Endothelial cell of umbilical vein (primary cell): ENCODE results near the gene EPHA4.

Experiments used
- EZH2 ChIP-seq: IDR thresholded peaks from 2 replicates; pipeline ENCODE4 v1.6.1; 2012; ENCODE audit warnings: borderline replicate concordance, low read depth, mild to moderate bottlenecking, moderate library complexity, low read length, inconsistent platforms; ENCODE audit not compliant: severe bottlenecking
- FOS ChIP-seq: IDR thresholded peaks from 2 replicates; pipeline ENCODE4 v1.6.1; 2011; ENCODE audit warnings: mild to moderate bottlenecking, low read length, moderate library complexity, borderline replicate concordance; ENCODE audit not compliant: insufficient read depth
- GATA2 ChIP-seq: IDR thresholded peaks from 2 replicates; pipeline ENCODE4 v1.7.0; 2011; ENCODE audit warnings: low read depth, mild to moderate bottlenecking, moderate library complexity, mixed read lengths, low read length; ENCODE audit not compliant: insufficient read length, insufficient read depth
- JUN ChIP-seq: IDR thresholded peaks from 2 replicates; pipeline ENCODE4 v1.6.1; 2011; ENCODE audit warnings: borderline replicate concordance, low read depth; ENCODE audit not compliant: insufficient read length, insufficient read depth
- MYC ChIP-seq: IDR thresholded peaks from one replicate; pipeline ENCODE4 v1.6.1; 2011; ENCODE audit warnings: mild to moderate bottlenecking, low read depth, low read length
- POLR2A ChIP-seq: IDR thresholded peaks from 2 replicates; pipeline ENCODE4 v1.6.1; 2012; ENCODE audit warnings: low read depth, mild to moderate bottlenecking, control low read depth, low read length
- POLR2AphosphoS5 ChIP-seq: IDR thresholded peaks from 2 replicates; pipeline ENCODE4 v1.6.1; 2012; ENCODE audit warnings: low read depth, mild to moderate bottlenecking, control low read depth, low read length, moderate library complexity; ENCODE audit not compliant: insufficient read depth
- TF ChIP-seq, protein P1 (sequence below), 2 donors: IDR thresholded peaks; 1 replicate in 1 of 2; 2 replicates in 1 of 2; pipeline ENCODE4 v1.5.1; 2011; ENCODE audit warnings: low read length in 2 of 2, mild to moderate bottlenecking in 2 of 2, moderate library complexity in 2 of 2, control low read depth in 1 of 2, inconsistent platforms in 1 of 2, low read depth in 1 of 2; ENCODE audit not compliant: insufficient read depth in 1 of 2; ENCODE audit errors: extremely low read depth in 1 of 2
- TF ChIP-seq, protein P2 (sequence below): IDR thresholded peaks from 2 replicates; pipeline ENCODE4 v1.6.1; 2011; ENCODE audit not compliant: insufficient read depth, insufficient read length

DNA sequence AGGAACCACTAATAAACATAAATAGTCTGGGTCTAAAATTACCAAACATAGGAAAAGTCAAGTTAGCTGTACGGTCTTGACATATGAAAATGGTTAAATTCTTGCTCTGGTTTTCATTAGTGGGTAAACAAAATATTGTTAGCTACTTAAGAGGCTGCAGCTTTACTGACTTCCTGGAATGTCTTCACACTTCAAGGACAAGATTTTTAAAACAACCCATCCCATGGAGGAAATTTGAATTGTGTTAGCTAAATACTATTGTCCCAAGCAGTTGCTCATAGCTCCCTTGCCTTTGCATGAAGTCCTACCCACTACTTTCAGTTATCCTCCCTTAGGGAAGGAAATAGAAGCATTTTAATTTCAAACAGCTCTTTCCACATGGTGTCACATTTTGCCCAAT is 128.5 kb downstream of the EPHA4 start:
- TF ChIP-seq MYC (no peak), POLR2AphosphoS5 (no peak), POLR2A (no peak), FOS (no peak), GATA2 (no peak), EZH2 (no peak), JUN (no peak)
- TF ChIP-seq, protein P1, sequence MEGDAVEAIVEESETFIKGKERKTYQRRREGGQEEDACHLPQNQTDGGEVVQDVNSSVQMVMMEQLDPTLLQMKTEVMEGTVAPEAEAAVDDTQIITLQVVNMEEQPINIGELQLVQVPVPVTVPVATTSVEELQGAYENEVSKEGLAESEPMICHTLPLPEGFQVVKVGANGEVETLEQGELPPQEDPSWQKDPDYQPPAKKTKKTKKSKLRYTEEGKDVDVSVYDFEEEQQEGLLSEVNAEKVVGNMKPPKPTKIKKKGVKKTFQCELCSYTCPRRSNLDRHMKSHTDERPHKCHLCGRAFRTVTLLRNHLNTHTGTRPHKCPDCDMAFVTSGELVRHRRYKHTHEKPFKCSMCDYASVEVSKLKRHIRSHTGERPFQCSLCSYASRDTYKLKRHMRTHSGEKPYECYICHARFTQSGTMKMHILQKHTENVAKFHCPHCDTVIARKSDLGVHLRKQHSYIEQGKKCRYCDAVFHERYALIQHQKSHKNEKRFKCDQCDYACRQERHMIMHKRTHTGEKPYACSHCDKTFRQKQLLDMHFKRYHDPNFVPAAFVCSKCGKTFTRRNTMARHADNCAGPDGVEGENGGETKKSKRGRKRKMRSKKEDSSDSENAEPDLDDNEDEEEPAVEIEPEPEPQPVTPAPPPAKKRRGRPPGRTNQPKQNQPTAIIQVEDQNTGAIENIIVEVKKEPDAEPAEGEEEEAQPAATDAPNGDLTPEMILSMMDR (IDR thresholded peaks at IDR 0.05; ENCODE audit: extremely low read depth in 1 of 2, insufficient read depth in 1 of 2, low read depth in 1 of 2, low read length in 2 of 2): no peak
- TF ChIP-seq, protein P2, sequence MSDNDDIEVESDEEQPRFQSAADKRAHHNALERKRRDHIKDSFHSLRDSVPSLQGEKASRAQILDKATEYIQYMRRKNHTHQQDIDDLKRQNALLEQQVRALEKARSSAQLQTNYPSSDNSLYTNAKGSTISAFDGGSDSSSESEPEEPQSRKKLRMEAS: no peak
